BLaER1 (cell line): ENCODE results near the gene SLC35A3.

ENCODE experiments used
- H3K27ac ChIP-seq: shearing (Covaris generic); formaldehyde crosslinking; 2 replicates; pipeline ENCODE4 v1.8.1; 2022
- H3K27me3 ChIP-seq: shearing (Covaris generic); formaldehyde crosslinking; 2 replicates; pipeline ENCODE4 v1.8.1; 2022
- H3K36me3 ChIP-seq: shearing (Covaris generic); formaldehyde crosslinking; 2 replicates; pipeline ENCODE4 v1.8.1; 2022
- H3K4me1 ChIP-seq: shearing (Covaris generic); formaldehyde crosslinking; 2 replicates; pipeline ENCODE4 v1.8.1; 2022
- H3K4me2 ChIP-seq: shearing (Covaris generic); formaldehyde crosslinking; 2 replicates; pipeline ENCODE4 v1.8.1; 2022
- H3K4me3 ChIP-seq: shearing (Covaris generic); formaldehyde crosslinking; 2 replicates; pipeline ENCODE4 v1.8.1; 2022
- H3K9ac ChIP-seq: shearing (Covaris generic); formaldehyde crosslinking; 2 replicates; pipeline ENCODE4 v1.8.1; 2022
- H3K9me3 ChIP-seq: shearing (Covaris generic); formaldehyde crosslinking; 2 replicates; pipeline ENCODE4 v1.8.1; 2022
- H4K20me1 ChIP-seq: shearing (Covaris generic); formaldehyde crosslinking; 2 replicates; pipeline ENCODE4 v1.8.1; 2022
- Cebpa-rat ChIP-seq: shearing (Covaris generic); IDR thresholded peaks from 2 replicates; pipeline ENCODE4 v1.8.1; 2022

Gene SLC35A3

DNA sequence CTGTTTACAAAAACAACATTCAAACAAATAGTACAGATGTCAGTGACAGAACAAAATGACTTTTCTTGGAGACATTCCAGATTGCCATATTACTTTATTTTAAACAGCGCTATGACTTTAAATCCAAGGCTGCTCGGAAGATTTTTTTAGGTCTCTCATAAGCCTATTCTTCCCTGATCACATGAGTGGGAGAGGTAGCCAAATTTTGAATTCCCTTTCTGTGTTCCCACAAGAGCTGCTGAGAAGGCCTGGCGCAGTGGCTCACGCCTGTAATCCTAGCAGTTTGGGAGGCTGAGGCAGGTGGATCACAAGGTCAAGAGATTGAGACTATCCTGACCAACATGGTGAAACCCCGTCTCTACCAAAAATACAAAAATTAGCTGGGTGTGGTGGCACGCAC, 53.7 kb downstream of the SLC35A3 start:
- Histone ChIP-seq H3K36me3 (peaks cover 18% of the 10 kb centered on the region), H3K9me3 (no peaks in the 10 kb centered on the region), H3K27me3 (no peaks in the 10 kb centered on the region), H4K20me1 (no peaks in the 10 kb centered on the region), H3K9ac (no peak overlapping the region), H3K4me3 (no peak overlapping the region), H3K27ac (no peak overlapping the region), H3K4me1 (no peaks in the 10 kb centered on the region), H3K4me2 (no peak overlapping the region)
- TF ChIP-seq Cebpa-rat: no peak

DNA sequence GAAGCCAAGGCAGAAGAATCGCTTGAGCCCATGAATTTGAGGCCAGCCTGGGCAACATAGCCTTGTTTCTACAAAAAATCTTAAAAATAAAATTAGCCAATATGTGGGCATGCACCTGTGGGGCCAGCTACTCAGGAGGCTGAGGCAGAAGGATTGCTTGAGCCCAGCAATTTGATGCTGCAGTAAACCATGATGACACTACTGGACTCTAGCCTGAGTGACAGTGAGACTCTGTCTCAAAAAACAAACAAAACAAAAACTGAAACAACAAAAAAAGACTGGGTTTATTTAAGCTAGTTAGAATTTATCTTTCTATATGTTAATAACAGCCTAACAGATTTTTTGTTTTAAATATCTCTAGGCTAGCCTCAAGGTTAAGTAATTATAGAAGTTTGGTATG, 57.4 kb downstream of the SLC35A3 start:
- no peak for TF ChIP-seq Cebpa-rat
- H3K4me3 ChIP-seq: no peak overlapping the region

DNA sequence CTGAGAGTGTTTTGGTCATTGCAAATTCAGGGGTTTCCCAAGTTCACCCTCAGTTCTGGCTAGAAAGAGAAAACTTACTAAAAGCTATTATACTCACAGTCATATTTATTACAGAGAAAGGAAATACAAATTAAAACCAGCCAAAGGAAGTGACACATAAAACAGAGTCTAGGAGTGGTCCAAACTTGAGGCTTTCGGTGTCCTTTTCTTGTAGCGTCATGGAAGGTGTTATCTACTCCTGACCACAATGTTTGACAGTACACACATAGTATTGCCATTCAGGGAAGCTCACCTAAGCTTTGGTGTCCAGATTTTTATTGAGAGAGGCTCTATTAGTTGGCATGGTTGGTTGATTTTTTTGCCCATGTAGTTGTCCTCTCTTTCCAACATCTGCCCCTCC, 59.0 kb downstream of the SLC35A3 start:
- Histone ChIP-seq H3K9ac (no peak overlapping the region), H3K27me3 (no peaks in the 10 kb centered on the region)

More for the DNA sequence above, 57.4 kb downstream of the SLC35A3 start:
- Histone ChIP-seq H4K20me1 (no peaks in the 10 kb centered on the region), H3K9ac (no peak overlapping the region), H3K36me3 (peaks cover 16% of the 10 kb centered on the region; the same call in 1 of the 2 replicates), H3K4me2 (no peak overlapping the region), H3K9me3 (no peaks in the 10 kb centered on the region), H3K4me1 (no peaks in the 10 kb centered on the region), H3K27me3 (no peaks in the 10 kb centered on the region), H3K27ac (no peak overlapping the region)

DNA sequence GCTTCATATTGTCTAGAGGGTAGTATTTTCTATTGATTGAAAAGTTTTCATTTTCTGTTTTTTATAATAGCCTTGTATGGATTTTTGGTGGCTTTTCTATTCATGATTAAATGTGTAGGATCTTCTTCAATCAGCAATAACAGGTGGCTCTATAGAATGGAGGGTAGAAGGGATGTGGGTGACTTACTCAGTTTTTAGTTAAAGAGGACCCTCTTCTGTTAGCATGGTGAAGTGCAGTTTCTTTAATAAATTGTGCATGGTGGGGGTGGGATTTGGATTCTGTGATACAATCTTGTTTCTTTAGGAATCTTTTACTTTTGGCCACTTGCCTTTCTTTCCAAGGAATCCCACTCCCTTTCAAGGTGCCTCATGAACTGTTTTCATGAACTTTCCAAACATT, 64.7 kb downstream of the SLC35A3 start:
- H3K9ac ChIP-seq: no peak overlapping the region
- H3K9me3 ChIP-seq: no peaks in the 10 kb centered on the region
- no peak overlapping the region for H3K4me2 ChIP-seq
- peaks cover 8% of the 10 kb centered on the region; the same call in 1 of the 2 replicates for H4K20me1 ChIP-seq
- no peaks in the 10 kb centered on the region for H3K36me3 ChIP-seq
- H3K27me3 ChIP-seq: no peaks in the 10 kb centered on the region
- H3K4me3 ChIP-seq: no peak overlapping the region
- no peak for TF ChIP-seq Cebpa-rat
- no peak overlapping the region for H3K27ac ChIP-seq
- H3K4me1 ChIP-seq: peaks cover 17% of the 10 kb centered on the region

More for the DNA sequence above, 59.0 kb downstream of the SLC35A3 start:
- Histone ChIP-seq H4K20me1 (no peaks in the 10 kb centered on the region), H3K4me1 (no peaks in the 10 kb centered on the region), H3K36me3 (0 out of 2 replicates have a peak, but pooled peaks cover 12% of the 10 kb centered on the region), H3K9me3 (no peaks in the 10 kb centered on the region), H3K27ac (no peak overlapping the region), H3K4me2 (no peak overlapping the region), H3K4me3 (no peak overlapping the region)
- no peak for TF ChIP-seq Cebpa-rat

DNA sequence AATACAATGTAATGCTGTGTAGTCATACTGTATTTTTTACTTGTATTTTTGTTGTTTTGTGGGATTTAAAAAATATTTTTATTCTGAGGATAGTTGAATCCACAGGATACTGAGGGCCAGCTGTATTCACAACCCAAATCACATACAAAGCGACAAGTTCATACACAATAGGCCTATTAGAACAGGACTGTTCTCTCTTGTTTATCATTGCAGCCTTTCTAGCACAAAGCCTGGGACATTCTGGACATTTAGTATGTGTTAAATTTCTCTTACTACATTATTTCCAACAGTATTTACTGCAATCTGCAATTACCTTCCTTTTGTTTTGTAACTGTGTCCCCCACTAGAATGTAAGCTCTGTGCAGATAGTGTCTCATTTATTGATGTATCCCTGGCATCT, 65.4 kb downstream of the SLC35A3 start:
- no peaks in the 10 kb centered on the region for H3K36me3 ChIP-seq
- H3K4me2 ChIP-seq: no peak overlapping the region
- no peak overlapping the region for H3K27ac ChIP-seq
- no peaks in the 10 kb centered on the region for H3K9me3 ChIP-seq
- H4K20me1 ChIP-seq: peaks cover 16% of the 10 kb centered on the region
- peaks cover 24% of the 10 kb centered on the region for H3K4me1 ChIP-seq
- no peaks in the 10 kb centered on the region for H3K27me3 ChIP-seq
- no peak for TF ChIP-seq Cebpa-rat
- no peak overlapping the region for H3K9ac ChIP-seq
- no peak overlapping the region for H3K4me3 ChIP-seq

DNA sequence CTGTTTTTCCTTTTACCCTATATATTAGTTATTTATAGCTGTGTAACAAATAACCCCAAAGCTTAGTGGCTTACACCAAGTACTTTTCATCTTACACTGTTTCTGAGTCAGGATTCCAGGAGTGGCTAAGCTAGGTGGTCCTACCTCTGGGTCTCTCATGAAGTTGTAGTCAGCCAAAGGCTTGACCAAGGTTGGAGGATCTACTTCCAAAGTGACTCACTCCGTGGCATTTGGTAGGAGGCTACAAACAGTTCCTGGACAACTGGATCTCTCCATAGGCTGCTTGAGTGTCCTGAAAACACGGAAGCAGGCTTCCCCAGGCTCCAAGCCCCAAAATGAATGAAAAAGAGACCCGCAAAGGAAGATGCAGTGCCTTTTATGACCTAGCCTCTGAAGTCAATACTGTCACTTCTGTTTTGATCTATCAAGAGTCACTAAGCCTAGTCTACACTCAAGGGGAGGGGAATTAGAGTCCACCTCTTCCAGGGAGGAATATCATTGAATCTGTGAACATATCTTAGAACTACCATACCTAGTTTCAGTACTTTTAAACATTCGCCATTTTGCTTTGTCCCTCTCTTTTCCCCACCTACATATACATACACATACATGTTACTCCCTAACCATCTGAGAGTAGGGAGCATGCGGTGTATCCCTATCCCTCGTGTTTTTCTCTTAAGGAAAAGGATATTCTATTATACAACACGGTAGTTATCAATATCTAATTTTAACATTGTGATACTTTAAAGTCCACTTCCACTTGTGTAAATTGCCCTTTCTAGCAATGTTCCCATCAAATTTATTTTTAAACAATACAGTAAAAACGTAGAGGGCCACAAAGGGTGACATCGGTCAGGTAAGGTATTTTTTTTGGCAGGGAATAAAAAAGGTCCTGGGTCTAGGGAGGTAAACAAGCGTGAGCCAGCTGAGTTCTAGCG, 67.2 kb downstream of the SLC35A3 start:
- peak overlapping the region; percentile 98 for H3K27ac ChIP-seq
- peak overlapping the region; percentile 93 for H3K4me2 ChIP-seq

DNA sequence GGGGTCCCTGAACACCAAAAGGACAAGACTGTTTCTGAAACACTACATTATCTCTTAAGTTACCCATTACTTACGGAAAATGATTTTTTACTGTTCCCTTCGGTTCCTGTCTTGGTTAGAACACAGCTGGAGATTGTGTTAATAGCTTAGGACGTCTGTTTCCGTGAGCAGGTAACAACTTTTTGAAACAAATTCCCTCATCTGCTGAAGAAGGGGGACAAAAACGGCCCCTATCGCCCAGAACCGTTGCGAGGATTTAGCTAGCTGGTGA, 67.8 kb downstream of the SLC35A3 start:
- H3K4me1 ChIP-seq: peaks cover 39% of the 10 kb centered on the region
- no peaks in the 10 kb centered on the region for H3K27me3 ChIP-seq
- H4K20me1 ChIP-seq: peaks cover 40% of the 10 kb centered on the region
- no peaks in the 10 kb centered on the region for H3K9me3 ChIP-seq
- no peak for TF ChIP-seq Cebpa-rat
- peak overlapping the region; percentile 98 for H3K27ac ChIP-seq
- H3K4me3 ChIP-seq: peak overlapping the region; percentile 97
- H3K4me2 ChIP-seq: peak overlapping the region; percentile 93
- H3K9ac ChIP-seq: peak overlapping the region; percentile 98
- no peaks in the 10 kb centered on the region for H3K36me3 ChIP-seq

More for the DNA sequence above, 67.2 kb downstream of the SLC35A3 start:
- Histone ChIP-seq H3K4me1 (peaks cover 39% of the 10 kb centered on the region), H3K9me3 (no peaks in the 10 kb centered on the region), H4K20me1 (peaks cover 34% of the 10 kb centered on the region), H3K4me3 (peak overlapping the region; percentile 97), H3K36me3 (no peaks in the 10 kb centered on the region), H3K27me3 (no peaks in the 10 kb centered on the region), H3K9ac (peak overlapping the region; percentile 98)
- no peak for TF ChIP-seq Cebpa-rat

DNA sequence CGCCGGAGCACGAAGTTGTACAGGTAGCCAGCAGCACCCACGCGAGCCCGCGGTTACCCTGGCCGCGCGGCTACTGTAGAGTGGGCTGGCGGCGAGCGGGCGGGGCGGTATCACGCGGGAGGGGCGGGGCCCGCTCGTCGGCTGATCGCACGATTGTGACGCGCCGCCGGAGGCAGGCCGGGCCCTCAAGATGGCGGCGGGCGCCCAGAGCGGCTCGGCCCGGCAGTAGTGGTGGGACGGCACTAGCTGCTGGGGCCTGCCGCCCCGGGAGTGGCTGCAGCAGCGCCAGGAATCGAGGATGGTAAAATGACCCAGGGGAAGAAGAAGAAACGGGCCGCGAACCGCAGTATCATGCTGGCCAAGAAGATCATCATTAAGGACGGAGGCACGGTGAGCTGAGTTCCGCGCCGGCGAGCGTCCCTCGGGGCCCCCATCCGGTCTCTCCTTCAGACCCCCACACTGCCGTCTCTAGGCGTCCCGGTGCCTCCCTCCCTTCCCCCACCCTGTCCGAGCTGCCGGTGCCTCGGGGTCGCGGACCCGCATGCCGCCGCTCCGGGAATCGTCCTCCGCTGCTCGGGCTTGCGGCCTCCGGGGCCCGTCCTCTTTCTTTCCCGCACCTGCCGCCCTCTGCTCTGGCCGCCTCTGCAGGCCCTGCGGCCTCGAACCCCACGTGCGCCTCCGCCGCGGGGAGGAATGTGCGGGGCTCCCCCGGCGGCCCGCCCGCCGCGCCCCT, 68.3 kb downstream of the SLC35A3 start:
- peak overlapping the region; percentile 97 for H3K4me3 ChIP-seq
- peaks cover 39% of the 10 kb centered on the region for H3K4me1 ChIP-seq
- H3K27ac ChIP-seq: peak overlapping the region; percentile 98
- H3K36me3 ChIP-seq: no peaks in the 10 kb centered on the region; the same call in 1 of the 2 replicates
- H3K4me2 ChIP-seq: peak overlapping the region; percentile 93
- H4K20me1 ChIP-seq: peaks cover 45% of the 10 kb centered on the region
- TF ChIP-seq Cebpa-rat: no peak
- no peaks in the 10 kb centered on the region for H3K9me3 ChIP-seq
- peak overlapping the region; percentile 98 for H3K9ac ChIP-seq
- H3K27me3 ChIP-seq: no peaks in the 10 kb centered on the region

DNA sequence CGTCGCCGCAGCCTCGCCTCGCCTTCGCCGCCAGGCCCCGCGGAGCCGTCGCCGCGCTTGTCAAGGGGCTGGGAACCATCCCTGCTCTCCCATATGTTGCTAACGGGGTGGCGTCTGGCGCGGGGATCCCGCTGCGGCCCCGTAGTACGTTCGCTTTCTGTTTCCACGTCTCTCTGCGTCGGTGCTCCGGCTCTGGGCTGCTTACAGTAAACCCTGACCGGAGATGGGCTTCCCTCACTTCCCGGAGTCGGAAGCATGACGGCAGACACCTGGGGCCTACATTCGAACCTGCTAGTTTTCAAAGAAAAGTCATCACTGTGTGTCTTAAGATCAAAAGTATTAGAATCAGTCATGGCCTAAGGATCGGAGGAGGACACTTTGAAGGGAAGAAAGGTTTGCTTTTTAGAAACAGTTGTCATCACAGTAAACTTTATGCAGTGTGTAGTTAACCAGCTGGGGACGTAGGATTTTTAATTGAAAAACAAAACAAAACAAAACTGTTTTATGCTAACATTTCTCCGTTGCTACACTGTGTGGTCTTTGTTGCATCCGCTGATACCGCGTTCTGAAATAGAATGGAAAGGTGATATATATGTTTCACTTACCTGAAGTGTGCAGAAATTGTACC, 69.0 kb downstream of the SLC35A3 start:
- H3K4me2 ChIP-seq: peak overlapping the region; percentile 93
- H3K4me3 ChIP-seq: peak overlapping the region; percentile 97
- H3K4me1 ChIP-seq: peaks cover 39% of the 10 kb centered on the region
- H4K20me1 ChIP-seq: peaks cover 52% of the 10 kb centered on the region
- peak overlapping the region; percentile 98 for H3K27ac ChIP-seq
- H3K36me3 ChIP-seq: peaks cover 6% of the 10 kb centered on the region; the same call in 1 of the 2 replicates
- H3K27me3 ChIP-seq: no peaks in the 10 kb centered on the region
- H3K9me3 ChIP-seq: peaks cover 3% of the 10 kb centered on the region
- no peak for TF ChIP-seq Cebpa-rat
- peak overlapping the region; percentile 98 for H3K9ac ChIP-seq
